ENCODE measurements around the gene WNT5A.

DNA sequence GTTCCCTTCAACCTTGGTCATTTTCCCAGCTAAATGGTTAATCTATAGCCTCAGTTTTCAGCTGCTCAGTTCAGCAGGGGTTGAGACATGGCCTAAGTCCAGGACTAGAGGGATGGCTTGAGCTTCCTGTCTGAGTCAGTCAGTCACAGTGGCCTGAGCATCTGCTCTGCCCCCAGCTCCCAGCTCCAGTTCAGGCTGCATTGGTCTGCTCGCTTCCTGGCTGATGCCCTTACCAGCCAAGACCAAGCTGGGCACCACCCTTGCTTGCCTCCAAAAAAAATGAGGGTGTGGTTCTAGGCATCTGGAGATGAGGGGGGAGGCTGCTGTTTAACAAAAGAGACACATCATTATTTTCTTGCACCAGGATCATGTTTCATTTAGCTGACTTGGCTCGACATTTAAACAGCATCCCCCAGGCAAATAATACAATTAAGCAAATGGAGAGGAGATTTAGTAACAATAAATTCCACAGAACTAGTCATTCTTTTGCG lies 70.7 kb downstream of the WNT5A start:
- TF ChIP-seq EZH2 (IDR thresholded peaks at IDR 0.05; ENCODE audit: insufficient read depth, poor library complexity, severe bottlenecking) = no peak
- no peak for TF ChIP-seq EZH2phosphoT487 (IDR thresholded peaks at IDR 0.05; ENCODE audit: insufficient read depth, low read depth)

Data from GM23248 (cell line).